CD14-positive monocyte (primary cell): ENCODE measurements around the gene TRIM43B. TPM values are rescaled to one million over a fixed set of nuclear protein-coding genes. Genes with fewer than 3 reads are reported as not detected.

Experiments used
- DNase-seq, 3 donors: peaks; one replicate each; pipeline ENCODE4 v3.0.0-alpha.2; 2011 to 2022
- H2AFZ ChIP-seq: 2 replicates; pipeline ENCODE4 v1.6.0; 2012; ENCODE audit warnings: mild to moderate bottlenecking, low read depth, low read length, inconsistent platforms; ENCODE audit not compliant: insufficient read depth, poor library complexity, severe bottlenecking
- H3K27ac ChIP-seq, 2 donors: 1 replicate in 1 of 2; 2 replicates in 1 of 2; pipeline ENCODE4 v1.5.1; 2012 to 2013; ENCODE audit warnings: low read length in 2 of 2, control low read depth in 1 of 2, inconsistent platforms in 1 of 2, low read depth in 1 of 2, mild to moderate bottlenecking in 1 of 2
- H3K27me3 ChIP-seq, 2 donors: one replicate each; pipeline versions ENCODE4 v1.6.0 to v1.6.1; 2011 to 2013; ENCODE audit warnings: low read length in 2 of 2; ENCODE audit not compliant: control insufficient read depth in 2 of 2, insufficient read depth in 2 of 2
- H3K36me3 ChIP-seq, 2 donors: replicated peaks in 1 of 2; 1 replicate in 1 of 2; 2 replicates in 1 of 2; pipeline versions ENCODE4 v1.5.1 to v1.6.1; 2012 to 2013; ENCODE audit warnings: low read length in 2 of 2, control low read depth in 1 of 2, inconsistent platforms in 1 of 2, mild to moderate bottlenecking in 1 of 2; ENCODE audit not compliant: insufficient read depth in 2 of 2, control insufficient read depth in 1 of 2
- H3K4me1 ChIP-seq, 2 donors: 1 replicate in 1 of 2; 2 replicates in 1 of 2; pipeline versions ENCODE4 v1.5.1 to v1.6.1; 2012 to 2013; ENCODE audit warnings: low read length in 2 of 2, control low read depth in 1 of 2, inconsistent platforms in 1 of 2, mild to moderate bottlenecking in 1 of 2, moderate library complexity in 1 of 2; ENCODE audit not compliant: insufficient read depth in 2 of 2, control insufficient read depth in 1 of 2
- H3K4me2 ChIP-seq: replicated peaks from 2 replicates; pipeline ENCODE3; 2012; ENCODE audit warnings: low read length, moderate library complexity, mild to moderate bottlenecking; ENCODE audit not compliant: poor library complexity, severe bottlenecking; ENCODE audit errors: extremely low read depth
- H3K4me3 ChIP-seq, 3 experiments: fragments of 200-600 bp in 1 of 3; sonication (generic) in 1 of 3; replicated peaks in 1 of 3; 1 replicate in 2 of 3; 2 replicates in 1 of 3; pipeline ENCODE4 v1.5.1; 2011 to 2013; ENCODE audit warnings: low read length in 3 of 3, mild to moderate bottlenecking in 3 of 3, control low read depth in 2 of 3, low read depth in 2 of 3, inconsistent platforms in 1 of 3, moderate library complexity in 1 of 3
- H3K79me2 ChIP-seq: 2 replicates; pipeline ENCODE4 v1.6.0; 2012; ENCODE audit warnings: mild to moderate bottlenecking, control low read depth, inconsistent platforms, low read length, moderate library complexity; ENCODE audit not compliant: insufficient read depth
- H3K9ac ChIP-seq: 2 replicates; pipeline ENCODE4 v1.6.0; 2017; ENCODE audit warnings: low read length, mild to moderate bottlenecking; ENCODE audit not compliant: insufficient read depth, poor library complexity, severe bottlenecking
- H3K9me3 ChIP-seq, 2 donors: replicated peaks in 1 of 2; 1 replicate in 1 of 2; 2 replicates in 1 of 2; pipeline versions ENCODE4 v1.5.1 to v1.6.1; 2012 to 2013; ENCODE audit warnings: low read length in 2 of 2, control low read depth in 1 of 2; ENCODE audit not compliant: control insufficient read depth in 1 of 2, insufficient read depth in 1 of 2
- H4K20me1 ChIP-seq: 2 replicates; pipeline ENCODE4 v1.6.0; 2012; ENCODE audit warnings: mild to moderate bottlenecking, low read length, control low read depth, moderate library complexity; ENCODE audit not compliant: insufficient read depth
- H3K27ac Mint-ChIP-seq, 7 donors: one replicate each; pipeline ENCODE4 v1.8.0; 2020; ENCODE audit warnings: mild to moderate bottlenecking in 7 of 7, mixed read lengths in 7 of 7, moderate library complexity in 6 of 7, inconsistent platforms in 2 of 7
- H3K27me3 Mint-ChIP-seq, 3 donors: one replicate each; pipeline ENCODE4 v1.8.0; 2021 to 2022; ENCODE audit warnings: low read depth in 3 of 3, mild to moderate bottlenecking in 3 of 3, mixed read lengths in 3 of 3, moderate library complexity in 3 of 3, inconsistent platforms in 1 of 3
- H3K36me3 Mint-ChIP-seq, 2 donors: one replicate each; pipeline ENCODE4 v1.8.0; 2020; ENCODE audit warnings: mixed read lengths in 2 of 2, inconsistent platforms in 1 of 2, mild to moderate bottlenecking in 1 of 2
- H3K4me1 Mint-ChIP-seq: one replicate; pipeline ENCODE4 v1.8.0; 2020; ENCODE audit warnings: mild to moderate bottlenecking, mixed read lengths
- H3K4me3 Mint-ChIP-seq, 2 donors: one replicate each; pipeline ENCODE4 v1.8.0; 2020; ENCODE audit warnings: mild to moderate bottlenecking in 2 of 2, mixed read lengths in 2 of 2, moderate library complexity in 1 of 2
- H3K9me3 Mint-ChIP-seq, 7 donors: one replicate each; pipeline ENCODE4 v1.8.0; 2020 to 2022; ENCODE audit warnings: mixed read lengths in 7 of 7, mild to moderate bottlenecking in 6 of 7, moderate library complexity in 6 of 7, inconsistent platforms in 2 of 7
- WGBS: methylation state at CpG from one replicate; pipeline ENCODE4 v1.1.5; 2013; ENCODE audit warnings: missing lambda C conversion rate; ENCODE audit not compliant: insufficient coverage; 5-methylcytosine and 5-hydroxymethylcytosine counted together
- intact Hi-C, 2 donors: fragments of 100-400 bp; cut with micrococcal nuclease; formaldehyde crosslinking; loops; one replicate each; pipeline versions ENCODE4 v1.15.0 to v1.15.1; 2023
- polyA plus RNA-seq, 3 donors: library from polyadenylated mRNA; depleted of rRNA in 1 of 3; unstranded in 2 of 3; stranded (reverse) in 1 of 3; fragments of 300-500 nt in 2 of 3; fragments of >200 nt in 1 of 3; fragmentation: Illumina TruSeq in 2 of 3; gene quantifications; 1 replicate in 2 of 3; 2 replicates in 1 of 3; pipeline ENCODE4 v1.2.3, GENCODE V29; 2012 to 2021
- TF ChIP-seq, protein P1 (sequence below): fragments of 200-600 bp; IDR thresholded peaks from one replicate; pipeline ENCODE4 v1.8.0; 2022; ENCODE audit warnings: antibody characterized with exemption, mild to moderate bottlenecking

Gene TRIM43B
- polyA plus RNA-seq, 3 donors: not detected

DNA sequence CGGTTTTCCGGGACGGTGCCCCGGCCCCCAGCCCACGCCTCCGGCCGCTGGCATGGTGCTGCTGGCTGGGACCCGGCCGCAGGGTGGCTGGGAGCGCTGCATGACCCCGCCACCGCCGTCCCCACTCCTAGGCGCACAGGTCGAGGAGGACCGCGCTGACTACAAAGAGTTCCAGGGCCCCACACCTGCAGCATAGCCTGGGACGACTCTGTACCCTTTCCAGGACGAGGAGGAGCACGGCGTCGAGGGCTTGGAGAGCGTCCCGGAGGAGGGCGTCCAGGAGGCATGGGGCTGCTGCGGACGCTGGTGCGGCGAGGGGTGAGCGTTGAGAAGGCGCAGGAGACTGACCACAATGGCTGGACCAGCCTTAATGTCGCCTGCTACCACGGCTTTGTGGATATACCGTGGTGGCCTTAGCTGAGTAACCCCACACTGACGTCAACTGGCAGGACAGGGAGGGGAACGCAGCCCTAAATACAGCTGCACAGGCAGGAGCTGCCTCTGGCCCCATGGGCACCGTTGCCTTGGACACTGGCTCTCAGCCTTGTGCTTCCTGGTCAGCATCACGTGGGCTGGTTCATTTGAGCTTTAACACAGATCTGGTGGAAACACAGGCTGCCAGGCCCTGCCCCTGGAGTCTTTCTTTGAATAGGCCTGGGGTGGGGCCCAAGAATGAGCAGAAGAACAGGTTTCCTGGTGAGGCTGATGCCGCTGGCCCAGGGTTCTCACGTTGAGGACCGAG is 40.9 kb upstream of the TRIM43B start:
- Mint-ChIP-seq H3K4me3 (peak overlapping the region; percentile 77 to 84), H3K4me1 (peaks cover 11% of the 10 kb centered on the region), H3K9me3 (peaks cover 0 to 11% (median 3%) of the 10 kb centered on the region in 7 donors), H3K27me3 (peaks cover 18 to 19% (median 19%) of the 10 kb centered on the region in 3 donors), H3K36me3 (no peaks in the 10 kb centered on the region), H3K27ac (peak overlapping the region in 2 of 7 donors; percentile 23 to 61)
- H3K4me2 ChIP-seq: peak overlapping the region; percentile 76
- H3K27me3 ChIP-seq: peaks cover 0 to 7% of the 10 kb centered on the region in 2 donors
- H3K4me1 ChIP-seq: peaks cover 4 to 15% of the 10 kb centered on the region in 2 donors
- 93% methylated on average over 38 of the region's 41 CpGs for WGBS
- no peaks in the 10 kb centered on the region for H3K9me3 ChIP-seq
- no peaks in the 10 kb centered on the region for H4K20me1 ChIP-seq
- DNase-seq: no peak
- no peaks in the 10 kb centered on the region for H3K36me3 ChIP-seq
- peak overlapping the region; percentile 79 for H2AFZ ChIP-seq
- TF ChIP-seq, protein P1, sequence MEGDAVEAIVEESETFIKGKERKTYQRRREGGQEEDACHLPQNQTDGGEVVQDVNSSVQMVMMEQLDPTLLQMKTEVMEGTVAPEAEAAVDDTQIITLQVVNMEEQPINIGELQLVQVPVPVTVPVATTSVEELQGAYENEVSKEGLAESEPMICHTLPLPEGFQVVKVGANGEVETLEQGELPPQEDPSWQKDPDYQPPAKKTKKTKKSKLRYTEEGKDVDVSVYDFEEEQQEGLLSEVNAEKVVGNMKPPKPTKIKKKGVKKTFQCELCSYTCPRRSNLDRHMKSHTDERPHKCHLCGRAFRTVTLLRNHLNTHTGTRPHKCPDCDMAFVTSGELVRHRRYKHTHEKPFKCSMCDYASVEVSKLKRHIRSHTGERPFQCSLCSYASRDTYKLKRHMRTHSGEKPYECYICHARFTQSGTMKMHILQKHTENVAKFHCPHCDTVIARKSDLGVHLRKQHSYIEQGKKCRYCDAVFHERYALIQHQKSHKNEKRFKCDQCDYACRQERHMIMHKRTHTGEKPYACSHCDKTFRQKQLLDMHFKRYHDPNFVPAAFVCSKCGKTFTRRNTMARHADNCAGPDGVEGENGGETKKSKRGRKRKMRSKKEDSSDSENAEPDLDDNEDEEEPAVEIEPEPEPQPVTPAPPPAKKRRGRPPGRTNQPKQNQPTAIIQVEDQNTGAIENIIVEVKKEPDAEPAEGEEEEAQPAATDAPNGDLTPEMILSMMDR: no peak
- no peak overlapping the region for H3K27ac ChIP-seq
- intact Hi-C loops: no loop called here
- H3K9ac ChIP-seq: no peak overlapping the region
- H3K79me2 ChIP-seq: no peaks in the 10 kb centered on the region
- no peak overlapping the region for H3K4me3 ChIP-seq

GRCh38 chr2:95524195-95524594 is 39.6 kb upstream of the TRIM43B start:
- Histone ChIP-seq H3K4me3 (no peak overlapping the region), H3K79me2 (no peaks in the 10 kb centered on the region), H3K9ac (no peak overlapping the region), H4K20me1 (no peaks in the 10 kb centered on the region), H3K36me3 (no peaks in the 10 kb centered on the region), H2AFZ (no peak overlapping the region), H3K4me1 (peaks cover 4 to 15% of the 10 kb centered on the region in 2 donors), H3K27ac (no peak overlapping the region), H3K4me2 (no peak overlapping the region), H3K27me3 (peaks cover 0 to 7% of the 10 kb centered on the region in 2 donors), H3K9me3 (no peaks in the 10 kb centered on the region)
- H3K27me3 Mint-ChIP-seq: peaks cover 18 to 19% (median 19%) of the 10 kb centered on the region in 3 donors
- peaks cover 0 to 11% (median 2%) of the 10 kb centered on the region in 7 donors for H3K9me3 Mint-ChIP-seq
- TF ChIP-seq, protein P1: no peak
- no peak overlapping the region for H3K27ac Mint-ChIP-seq
- 92% methylated on average over 2 of the region's 2 CpGs for WGBS
- no peak for DNase-seq
- H3K4me3 Mint-ChIP-seq: no peak overlapping the region
- H3K4me1 Mint-ChIP-seq: peaks cover 11% of the 10 kb centered on the region
- intact Hi-C loops: no loop called here
- H3K36me3 Mint-ChIP-seq: no peaks in the 10 kb centered on the region
